ENCODE data around the gene ISL1. TPM values are rescaled to one million over a fixed set of nuclear protein-coding genes. Genes with fewer than 3 reads are reported as not detected.

ISL1 gene
- total and polyA plus RNA-seq, 2 donors (not counting 1 experiment from before 2014, with no cell fraction given) = not detected

- intact Hi-C loops (cut with micrococcal nuclease) = no loop called here
- no peaks in the 10 kb centered on the region for H3K79me2 ChIP-seq (ENCODE audit: control insufficient read depth, insufficient read depth, low read length)
- peaks cover 0 to 21% (median 6%) of the 10 kb centered on the region in 4 experiments for H3K27me3 ChIP-seq (replicated peaks in 1 of 4; ENCODE audit: control extremely low read depth in 1 of 4, control insufficient read depth in 3 of 4, insufficient read depth in 4 of 4, low read length in 3 of 4)
- no peak overlapping the region for H3K4me3 Mint-ChIP-seq
- 9% methylated on average over 56 of the region's 57 CpGs for WGBS (ENCODE audit: insufficient coverage)
- TF ChIP-seq EZH2 (IDR thresholded peaks at IDR 0.05; ENCODE audit: borderline replicate concordance, insufficient read depth, low read depth, low read length, poor library complexity, severe bottlenecking) = no peak
- TF ChIP-seq, protein P1, sequence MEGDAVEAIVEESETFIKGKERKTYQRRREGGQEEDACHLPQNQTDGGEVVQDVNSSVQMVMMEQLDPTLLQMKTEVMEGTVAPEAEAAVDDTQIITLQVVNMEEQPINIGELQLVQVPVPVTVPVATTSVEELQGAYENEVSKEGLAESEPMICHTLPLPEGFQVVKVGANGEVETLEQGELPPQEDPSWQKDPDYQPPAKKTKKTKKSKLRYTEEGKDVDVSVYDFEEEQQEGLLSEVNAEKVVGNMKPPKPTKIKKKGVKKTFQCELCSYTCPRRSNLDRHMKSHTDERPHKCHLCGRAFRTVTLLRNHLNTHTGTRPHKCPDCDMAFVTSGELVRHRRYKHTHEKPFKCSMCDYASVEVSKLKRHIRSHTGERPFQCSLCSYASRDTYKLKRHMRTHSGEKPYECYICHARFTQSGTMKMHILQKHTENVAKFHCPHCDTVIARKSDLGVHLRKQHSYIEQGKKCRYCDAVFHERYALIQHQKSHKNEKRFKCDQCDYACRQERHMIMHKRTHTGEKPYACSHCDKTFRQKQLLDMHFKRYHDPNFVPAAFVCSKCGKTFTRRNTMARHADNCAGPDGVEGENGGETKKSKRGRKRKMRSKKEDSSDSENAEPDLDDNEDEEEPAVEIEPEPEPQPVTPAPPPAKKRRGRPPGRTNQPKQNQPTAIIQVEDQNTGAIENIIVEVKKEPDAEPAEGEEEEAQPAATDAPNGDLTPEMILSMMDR (IDR thresholded peaks at IDR 0.05) = no peak
- peaks cover 0 to 15% (median 0%) of the 10 kb centered on the region in 3 donors for H3K9me3 ChIP-seq (ENCODE audit: control extremely low read depth in 1 of 3, control insufficient read depth in 2 of 3, insufficient read depth in 1 of 3, low read length in 2 of 3)
- no peaks in the 10 kb centered on the region for H3K36me3 ChIP-seq (replicated peaks in 1 of 2; ENCODE audit: control extremely low read depth in 1 of 2, control insufficient read depth in 1 of 2, extremely low read depth in 1 of 2, insufficient read depth in 2 of 2, low read length in 1 of 2)
- ChIA-PET POLR2A (no interaction called here), CTCF (no interaction called here)
- no peak overlapping the region for H3K4me3 ChIP-seq (ENCODE audit: control extremely low read depth in 1 of 5, extremely low read depth in 1 of 5, insufficient read depth in 1 of 5, low read depth in 2 of 5, low read length in 4 of 5)
- H3K4me1 ChIP-seq (ENCODE audit: control insufficient read depth in 2 of 2, insufficient read depth in 2 of 2, low read length in 2 of 2) = no peaks in the 10 kb centered on the region
- DNase-seq = no peak
- H3K4me2 ChIP-seq (replicated peaks; ENCODE audit: low read depth, low read length, poor library complexity, severe bottlenecking) = no peak overlapping the region
- no peaks in the 10 kb centered on the region for H3K4me1 Mint-ChIP-seq
- peaks cover 60% of the 10 kb centered on the region for H3K27me3 Mint-ChIP-seq
- H3K27ac Mint-ChIP-seq = no peak overlapping the region
- H4K20me1 ChIP-seq (ENCODE audit: control insufficient read depth, insufficient read depth, low read length, poor library complexity, severe bottlenecking) = no peaks in the 10 kb centered on the region
- H2AFZ ChIP-seq (ENCODE audit: insufficient read depth, low read depth, low read length, poor library complexity, severe bottlenecking) = no peak overlapping the region
- H3K9ac ChIP-seq (ENCODE audit: low read length) = no peak overlapping the region
- H3K9me3 Mint-ChIP-seq (ENCODE audit: insufficient read depth) = no peaks in the 10 kb centered on the region
- H3K27ac ChIP-seq (ENCODE audit: low read length in 2 of 2) = no peak overlapping the region
- no peak for ATAC-seq (ENCODE audit: low read depth)
These were observed 15.8 kb downstream of the ISL1 start for GRCh38 chr5:51398875-51399642.

DNA sequence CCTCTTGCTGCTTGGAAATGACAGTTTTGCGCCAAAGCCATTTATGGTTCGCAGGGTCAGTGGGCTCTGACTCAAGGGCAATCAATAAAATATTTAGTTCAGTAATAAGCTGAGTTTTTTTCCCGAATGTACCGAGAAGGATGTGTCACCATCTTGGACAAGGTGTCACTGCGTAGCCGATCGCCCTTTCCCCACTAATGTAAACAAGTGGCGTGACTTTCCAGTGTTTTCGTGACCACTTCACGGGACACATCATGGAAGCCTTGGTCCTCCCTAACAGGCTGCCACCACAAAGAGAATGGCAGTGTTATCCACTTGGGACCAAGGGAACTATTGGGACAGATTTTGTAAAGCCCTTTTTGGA is 16.4 kb downstream of the ISL1 start:
- Mint-ChIP-seq H3K27ac (no peak overlapping the region), H3K27me3 (peaks cover 59% of the 10 kb centered on the region)
- WGBS (ENCODE audit: insufficient coverage) = 17% methylated on average over 10 of the region's 10 CpGs

More for the DNA sequence above, 16.4 kb downstream of the ISL1 start:
- H3K9me3 Mint-ChIP-seq (ENCODE audit: insufficient read depth) = no peaks in the 10 kb centered on the region
- CTCF ChIA-PET = no interaction called here
- DNase-seq (no peak), ATAC-seq (ENCODE audit: low read depth) (no peak)
- Histone ChIP-seq H3K9ac (ENCODE audit: low read length) (no peak overlapping the region), H3K9me3 (ENCODE audit: control extremely low read depth in 1 of 3, control insufficient read depth in 2 of 3, insufficient read depth in 1 of 3, low read length in 2 of 3) (peaks cover 0 to 15% (median 0%) of the 10 kb centered on the region in 3 donors), H3K4me3 (ENCODE audit: control extremely low read depth in 1 of 5, extremely low read depth in 1 of 5, insufficient read depth in 1 of 5, low read depth in 2 of 5, low read length in 4 of 5) (no peak overlapping the region), H3K79me2 (ENCODE audit: control insufficient read depth, insufficient read depth, low read length) (no peaks in the 10 kb centered on the region), H3K36me3 (replicated peaks in 1 of 2; ENCODE audit: control extremely low read depth in 1 of 2, control insufficient read depth in 1 of 2, extremely low read depth in 1 of 2, insufficient read depth in 2 of 2, low read length in 1 of 2) (no peaks in the 10 kb centered on the region), H4K20me1 (ENCODE audit: control insufficient read depth, insufficient read depth, low read length, poor library complexity, severe bottlenecking) (no peaks in the 10 kb centered on the region), H3K27me3 (replicated peaks in 1 of 4; ENCODE audit: control extremely low read depth in 1 of 4, control insufficient read depth in 3 of 4, insufficient read depth in 4 of 4, low read length in 3 of 4) (peaks cover 0 to 21% (median 6%) of the 10 kb centered on the region in 4 experiments), H2AFZ (ENCODE audit: insufficient read depth, low read depth, low read length, poor library complexity, severe bottlenecking) (no peak overlapping the region), H3K4me2 (replicated peaks; ENCODE audit: low read depth, low read length, poor library complexity, severe bottlenecking) (no peak overlapping the region), H3K27ac (ENCODE audit: low read length in 2 of 2) (no peak overlapping the region), H3K4me1 (ENCODE audit: control insufficient read depth in 2 of 2, insufficient read depth in 2 of 2, low read length in 2 of 2) (no peaks in the 10 kb centered on the region)
- POLR2A ChIA-PET = no interaction called here
- no peak overlapping the region for H3K4me3 Mint-ChIP-seq
- TF ChIP-seq, protein P1 (IDR thresholded peaks at IDR 0.05) = no peak
- no peak for TF ChIP-seq EZH2 (IDR thresholded peaks at IDR 0.05; ENCODE audit: borderline replicate concordance, insufficient read depth, low read depth, low read length, poor library complexity, severe bottlenecking)
- H3K4me1 Mint-ChIP-seq = no peaks in the 10 kb centered on the region
- intact Hi-C loops (cut with micrococcal nuclease) = no loop called here
